GM19467 (cell line): Measurements from ENCODE around the gene DHRS4L2.
"Not testable (repeated sequence)": the region's sequence is repeated elsewhere in the genome, so short reads cannot be mapped to it uniquely, and the experiment has no call there.

Source experiments
- ATAC-seq: cut with Tn5 transposase; IDR thresholded peaks from one replicate; pipeline ENCODE4 v1.9.1; 2021; ENCODE audit warnings: mild to moderate bottlenecking, moderate library complexity; ENCODE audit not compliant: unreplicated experiment

The DHRS4L2 gene

GRCh38 chr14:24013654-24014514 is 25.2 kb downstream of the DHRS4L2 start:
- no peak for ATAC-seq

- ATAC-seq = not testable (repeated sequence)
Observed at GRCh38 chr14:24015745-24016144, 27.0 kb downstream of the DHRS4L2 start.

- ATAC-seq = not testable (repeated sequence)
Observed at GRCh38 chr14:24018978-24019377, 30.2 kb downstream of the DHRS4L2 start.

- ATAC-seq = not testable (repeated sequence)
Observed at GRCh38 chr14:24019944-24020343, 31.2 kb downstream of the DHRS4L2 start.

GRCh38 chr14:24020520-24020919 is 31.8 kb downstream of the DHRS4L2 start:
- ATAC-seq = not testable (repeated sequence)

- ATAC-seq = not testable (repeated sequence)
Observed at GRCh38 chr14:24024939-24025418, 36.2 kb downstream of the DHRS4L2 start.

- not testable (repeated sequence) for ATAC-seq
Observed at GRCh38 chr14:24029687-24030086, 41.0 kb downstream of the DHRS4L2 start.

- not testable (repeated sequence) for ATAC-seq
Observed at GRCh38 chr14:24031331-24031730, 42.6 kb downstream of the DHRS4L2 start.

- ATAC-seq = no peak
Observed at GRCh38 chr14:24032727-24033418, 44.1 kb downstream of the DHRS4L2 start.

GRCh38 chr14:24035769-24036168 is 47.0 kb downstream of the DHRS4L2 start:
- ATAC-seq = peak; percentile 4

GRCh38 chr14:24036169-24036962 is 47.6 kb downstream of the DHRS4L2 start:
- peak; percentile 67 for ATAC-seq

- peak; percentile 15 for ATAC-seq
Observed at GRCh38 chr14:24036963-24037657, 48.4 kb downstream of the DHRS4L2 start.

GRCh38 chr14:24037658-24038037 is 48.9 kb downstream of the DHRS4L2 start:
- no peak for ATAC-seq

- ATAC-seq = no peak
Observed at GRCh38 chr14:24038686-24039085, 50.0 kb downstream of the DHRS4L2 start.

- no peak for ATAC-seq
Observed at GRCh38 chr14:24040692-24041091, 52.0 kb downstream of the DHRS4L2 start.

- no peak for ATAC-seq
Observed at GRCh38 chr14:24042746-24043145, 54.0 kb downstream of the DHRS4L2 start.

GRCh38 chr14:24049002-24049401 is 60.3 kb downstream of the DHRS4L2 start:
- not testable (repeated sequence) for ATAC-seq

- not testable (repeated sequence) for ATAC-seq
Observed at GRCh38 chr14:24050753-24051152, 62.0 kb downstream of the DHRS4L2 start.

GRCh38 chr14:24051176-24051788 is 62.6 kb downstream of the DHRS4L2 start:
- ATAC-seq = peak; percentile 7
